KBM-7 (cell line): Measurements from ENCODE around the gene CTPS1.

Experiments used
- DNase-seq: peaks from one replicate; pipeline ENCODE4 v3.0.0-alpha.2; 2015
- in situ Hi-C: fragments of 300-500 bp; cut with MboI; formaldehyde crosslinking; loops from 2 replicates; pipeline ENCODE4 v1.14.3; 2020; ENCODE audit warnings: low sequenced_read_pairs, low pct_unique_long_range_greater_than_20kb, mixed read lengths

CTPS1 gene

DNA sequence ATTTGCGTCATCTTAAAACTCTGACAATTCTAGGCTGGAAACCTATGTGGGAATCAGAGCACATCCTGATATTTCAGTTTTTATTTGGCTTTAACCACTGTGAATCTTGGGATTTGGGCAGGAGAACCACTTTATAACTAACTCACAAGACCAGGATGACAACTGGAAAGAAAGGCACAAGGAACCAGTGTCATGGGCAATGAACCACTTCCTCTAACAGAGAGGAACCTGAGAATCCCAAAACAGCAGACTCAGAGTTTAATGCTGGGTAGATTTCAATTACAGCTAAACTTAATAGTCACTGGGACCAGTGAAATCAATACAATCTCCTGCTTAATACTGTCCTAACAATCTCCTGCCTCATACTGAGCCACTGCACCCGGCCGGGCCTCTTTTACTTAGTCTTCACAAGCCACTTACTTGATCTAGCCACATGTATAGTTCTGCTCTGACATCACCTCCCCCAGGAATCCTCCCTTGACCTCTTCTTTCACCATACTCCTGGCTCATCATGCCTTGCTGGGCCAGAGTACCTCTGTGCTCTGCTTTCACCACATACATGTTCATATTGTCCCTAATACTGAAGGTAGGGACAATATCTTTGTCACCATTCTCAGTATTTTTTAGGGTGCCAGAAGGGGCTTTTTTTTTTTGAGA, 62.2 kb downstream of the CTPS1 start:
- in situ Hi-C loops, result no loop called here
- no peak for DNase-seq

DNA sequence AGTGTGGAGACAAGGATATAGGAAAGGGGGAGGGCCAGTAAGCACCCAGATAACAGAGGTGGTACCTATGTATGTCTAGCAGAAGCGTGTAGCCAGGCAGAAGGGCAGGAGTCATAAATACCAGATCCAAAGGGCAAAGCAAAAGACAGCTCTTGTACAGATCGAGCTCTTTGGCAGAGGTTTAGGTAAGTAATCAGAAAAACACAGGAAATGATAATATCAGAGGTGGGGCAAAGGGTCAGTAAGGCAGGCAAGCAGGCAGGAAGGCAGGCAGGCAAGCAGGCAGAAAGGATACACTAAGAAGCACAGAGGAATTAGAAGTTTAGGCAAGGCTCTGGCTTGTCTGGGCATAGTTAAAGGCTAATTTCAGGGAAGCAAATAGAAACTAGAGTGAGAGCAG, 64.7 kb downstream of the CTPS1 start:
- no peak for DNase-seq
- in situ Hi-C loops, result no loop called here

DNA sequence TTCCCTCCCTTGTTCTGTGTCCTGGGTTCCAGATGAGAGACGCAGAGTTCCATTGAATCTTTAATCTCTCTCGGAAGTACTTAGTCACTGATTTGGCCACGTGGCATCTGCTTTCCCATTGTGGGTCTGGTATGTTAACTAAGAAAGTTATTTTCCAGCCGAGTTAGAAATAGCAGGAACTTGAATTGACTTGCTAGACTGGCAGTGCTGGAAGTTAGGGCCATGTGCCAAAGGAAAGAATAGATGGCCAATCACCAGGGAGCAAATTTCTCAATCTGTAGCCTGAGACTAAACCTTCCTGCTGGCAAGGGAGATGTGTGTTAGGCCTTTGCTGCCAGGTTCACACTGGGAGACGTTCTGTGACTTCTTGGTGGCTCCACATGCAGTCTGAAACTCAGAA, 66.2 kb downstream of the CTPS1 start:
- no peak for DNase-seq
- in situ Hi-C loops, result no loop called here

DNA sequence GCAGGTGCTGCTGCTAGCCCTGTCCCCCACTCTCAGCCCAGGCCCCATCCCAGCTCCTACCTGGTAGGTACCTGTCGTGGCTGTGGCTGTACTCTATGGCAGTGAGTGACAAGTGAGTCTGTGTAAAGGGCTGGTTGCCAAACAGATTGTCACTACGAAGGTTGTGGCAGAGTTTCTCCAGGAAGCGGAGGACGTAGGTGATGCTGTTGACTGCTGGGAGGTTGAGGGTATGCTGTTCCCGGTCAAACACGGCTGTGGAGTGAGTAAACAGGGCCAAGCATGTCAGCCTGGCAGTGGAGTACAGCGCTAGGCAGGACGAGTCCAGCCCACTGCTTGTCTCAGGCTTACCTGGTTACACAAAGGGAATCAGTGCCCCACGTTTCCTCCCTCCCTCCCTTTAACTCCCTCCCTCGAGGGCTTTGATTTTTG, 66.9 kb downstream of the CTPS1 start:
- DNase-seq, result no peak
- in situ Hi-C loops, result no loop called here

DNA sequence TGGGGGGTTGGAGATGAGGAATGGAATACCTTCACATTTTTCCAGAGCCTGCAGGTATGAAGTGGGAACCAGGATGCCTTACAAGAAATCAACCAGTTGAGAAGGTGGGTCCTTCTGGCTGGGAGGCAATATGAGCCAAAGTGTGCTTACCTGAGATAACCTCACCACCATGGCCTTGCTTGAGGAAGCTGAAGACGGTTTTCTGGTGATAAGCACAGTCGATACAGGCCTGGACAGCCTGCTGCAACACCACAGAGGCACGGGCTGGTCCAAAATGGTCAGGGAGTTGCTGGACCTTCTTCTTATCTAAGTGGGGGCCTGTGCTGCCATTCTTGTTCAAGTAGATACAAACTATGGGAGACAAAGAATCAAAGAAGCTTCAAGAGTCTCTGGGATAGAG, 69.0 kb downstream of the CTPS1 start:
- no peak for DNase-seq
- in situ Hi-C loops, result no loop called here

DNA sequence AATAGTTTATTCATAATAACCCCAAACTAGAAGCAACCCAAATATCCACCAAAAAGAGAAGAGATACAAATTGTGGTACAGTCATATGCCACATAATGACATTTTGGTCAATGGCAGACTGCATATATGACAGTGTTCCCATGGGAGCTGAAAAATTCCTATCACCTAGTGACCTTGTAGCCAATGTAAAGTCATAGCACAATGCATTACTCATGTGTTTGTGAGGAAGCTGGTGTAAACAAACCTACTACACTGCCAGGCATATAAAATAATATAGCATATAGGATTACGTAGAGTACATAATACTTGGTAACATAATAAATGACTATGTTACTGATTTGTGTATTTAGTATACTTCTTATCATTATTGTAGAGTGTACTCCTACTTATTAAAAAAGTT, 71.5 kb downstream of the CTPS1 start:
- no peak for DNase-seq
- in situ Hi-C loops, result no loop called here

DNA sequence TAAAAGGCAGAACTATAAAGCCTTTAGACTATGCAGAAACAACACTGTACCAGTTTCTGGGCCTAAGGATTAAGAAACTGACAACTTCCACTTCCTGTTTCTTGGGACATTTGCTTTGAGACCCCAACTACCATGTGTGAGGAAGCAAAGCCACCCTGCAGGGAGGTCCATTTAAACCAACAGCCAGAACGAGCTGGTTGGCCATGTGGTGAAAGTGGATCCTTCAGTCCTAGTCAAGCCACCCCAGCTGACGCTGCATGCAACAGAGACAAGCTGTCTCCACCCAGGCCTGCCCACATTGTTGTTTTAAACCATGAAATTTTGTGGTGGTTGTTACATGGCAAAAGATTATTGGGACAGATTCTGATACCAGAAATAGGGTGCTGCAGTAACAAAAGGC, 73.8 kb downstream of the CTPS1 start:
- in situ Hi-C loops, result no loop called here
- peak; percentile 74 for DNase-seq

DNA sequence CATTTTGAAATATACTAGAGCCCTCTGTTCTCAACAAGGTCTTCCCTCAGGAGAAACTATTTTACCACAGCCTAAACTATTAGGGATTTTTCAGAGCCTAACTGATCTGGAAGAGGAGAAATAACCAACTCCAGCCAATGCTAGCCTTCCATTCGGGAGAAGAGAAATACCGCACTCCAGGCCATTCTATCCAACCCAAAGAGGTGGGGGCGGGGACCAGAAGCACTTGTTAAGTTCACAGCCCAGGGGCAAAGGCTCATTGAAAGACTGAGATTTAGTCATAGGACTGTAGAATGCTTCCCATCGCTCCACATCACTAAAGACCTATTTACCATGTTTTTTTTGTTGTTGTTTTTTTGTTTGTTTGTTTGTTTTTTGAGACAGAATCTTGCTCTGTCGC, 77.4 kb downstream of the CTPS1 start:
- in situ Hi-C loops, result no loop called here
- no peak for DNase-seq
